Osteocyte (in vitro differentiated cells): ENCODE data around the gene RBM4B. TPM values are rescaled to one million over a fixed set of nuclear protein-coding genes. Genes with fewer than 3 reads are reported as not detected.

Source experiments
- DNase-seq: peaks from one replicate; pipeline ENCODE4 v3.0.0; 2021; ENCODE audit warnings: mixed read lengths; ENCODE audit not compliant: unreplicated experiment; ENCODE audit errors: extremely low spot score
- H3K27ac Mint-ChIP-seq: one replicate; pipeline ENCODE4 v1.8.0; 2021; ENCODE audit warnings: mild to moderate bottlenecking, mixed read lengths; ENCODE audit not compliant: unreplicated experiment
- H3K27me3 Mint-ChIP-seq: one replicate; pipeline ENCODE4 v1.8.0; 2021; ENCODE audit warnings: mixed read lengths; ENCODE audit not compliant: unreplicated experiment
- H3K36me3 Mint-ChIP-seq: one replicate; pipeline ENCODE4 v1.8.0; 2021; ENCODE audit warnings: mixed read lengths; ENCODE audit not compliant: unreplicated experiment
- H3K4me1 Mint-ChIP-seq: one replicate; pipeline ENCODE4 v1.8.0; 2021; ENCODE audit warnings: mixed read lengths; ENCODE audit not compliant: unreplicated experiment
- H3K4me3 Mint-ChIP-seq: one replicate; pipeline ENCODE4 v1.8.0; 2021; ENCODE audit warnings: mild to moderate bottlenecking, moderate library complexity, mixed read lengths; ENCODE audit not compliant: unreplicated experiment
- H3K9me3 Mint-ChIP-seq: one replicate; pipeline ENCODE4 v1.8.0; 2021; ENCODE audit warnings: mixed read lengths; ENCODE audit not compliant: unreplicated experiment
- CTCF ChIP-seq: fragments of 200-600 bp; sonication (generic); IDR thresholded peaks from 2 replicates; pipeline ENCODE4 v1.5.0; 2021; ENCODE audit warnings: antibody characterized with exemption, mild to moderate bottlenecking, moderate library complexity
- total RNA-seq: library from RNA; stranded (reverse); gene quantifications from 2 replicates; pipeline ENCODE4 v1.2.1, GENCODE V29; 2021

The RBM4B gene
- total RNA-seq, 1 donor from 2014 or later = 31.4 TPM

GRCh38 chr11:66706989-66707388 lies 29.3 kb upstream of the RBM4B start:
- H3K4me1 Mint-ChIP-seq = no peaks in the 10 kb centered on the region
- DNase-seq = no peak

GRCh38 chr11:66705587-66706335 lies 28.1 kb upstream of the RBM4B start:
- no peaks in the 10 kb centered on the region for H3K4me1 Mint-ChIP-seq
- H3K4me3 Mint-ChIP-seq = no peak overlapping the region
- no peak for DNase-seq
- H3K9me3 Mint-ChIP-seq = no peaks in the 10 kb centered on the region
- TF ChIP-seq CTCF = no peak
- peaks cover 4% of the 10 kb centered on the region for H3K36me3 Mint-ChIP-seq
- no peaks in the 10 kb centered on the region for H3K27me3 Mint-ChIP-seq
- H3K27ac Mint-ChIP-seq = no peak overlapping the region

More at GRCh38 chr11:66706989-66707388, 29.3 kb upstream of the RBM4B start:
- H3K9me3 Mint-ChIP-seq = no peaks in the 10 kb centered on the region
- H3K4me3 Mint-ChIP-seq = no peak overlapping the region
- H3K36me3 Mint-ChIP-seq = no peaks in the 10 kb centered on the region
- H3K27me3 Mint-ChIP-seq = no peaks in the 10 kb centered on the region
- TF ChIP-seq CTCF = no peak
- no peak overlapping the region for H3K27ac Mint-ChIP-seq

DNA sequence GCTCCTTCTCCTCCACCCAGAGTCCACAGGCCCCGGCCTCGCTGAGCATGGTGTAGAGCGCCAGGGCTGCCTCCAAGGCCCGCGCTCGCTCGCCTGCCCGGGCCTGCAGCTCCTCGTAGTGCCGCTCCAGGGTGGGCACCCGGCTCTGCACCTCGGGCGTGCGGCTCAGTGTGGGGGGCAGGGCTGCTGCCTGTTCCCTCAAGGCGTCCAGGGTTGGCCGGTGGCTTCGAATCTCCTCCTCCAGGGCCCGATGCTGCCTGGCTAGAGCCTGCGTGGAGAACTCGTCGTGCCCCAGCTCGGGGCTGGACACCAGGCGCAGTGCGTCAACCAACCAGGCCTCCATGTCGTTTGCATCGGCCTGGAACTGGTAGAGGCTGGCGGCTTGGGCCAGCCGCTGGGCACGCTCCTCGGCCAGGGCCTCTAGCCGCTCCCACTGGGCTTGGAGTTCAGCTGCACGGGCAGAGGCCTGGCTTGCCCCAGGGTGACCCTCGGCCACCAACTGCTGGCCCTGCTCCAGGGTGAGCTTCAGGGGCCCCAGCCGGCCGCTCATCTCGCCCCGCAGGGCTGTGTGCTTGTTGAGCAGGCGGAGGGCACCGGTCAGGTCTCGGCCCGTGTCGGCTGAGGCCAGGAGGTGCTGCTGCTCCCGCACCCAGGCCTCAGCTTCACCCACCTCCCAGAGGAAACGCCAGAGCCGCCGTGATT lies 27.1 kb upstream of the RBM4B start:
- no peak for DNase-seq
- no peaks in the 10 kb centered on the region for H3K4me1 Mint-ChIP-seq
- no peaks in the 10 kb centered on the region for H3K27me3 Mint-ChIP-seq
- TF ChIP-seq CTCF = no peak
- H3K9me3 Mint-ChIP-seq = no peaks in the 10 kb centered on the region
- peaks cover 7% of the 10 kb centered on the region for H3K36me3 Mint-ChIP-seq
- H3K27ac Mint-ChIP-seq = no peak overlapping the region
- no peak overlapping the region for H3K4me3 Mint-ChIP-seq

- no peaks in the 10 kb centered on the region for H3K4me1 Mint-ChIP-seq
- no peak overlapping the region for H3K27ac Mint-ChIP-seq
- TF ChIP-seq CTCF = no peak
- H3K27me3 Mint-ChIP-seq = no peaks in the 10 kb centered on the region
- H3K9me3 Mint-ChIP-seq = no peaks in the 10 kb centered on the region
- no peak for DNase-seq
- H3K4me3 Mint-ChIP-seq = no peak overlapping the region
- H3K36me3 Mint-ChIP-seq = peaks cover 11% of the 10 kb centered on the region
Observed at GRCh38 chr11:66701432-66702240, 23.9 kb upstream of the RBM4B start.
